Neural cell (in vitro differentiated cells): Measurements from ENCODE around the gene ARMH3.

Experiments used
- CTCF ChIP-seq: fragments of 450-650 bp; IDR thresholded peaks from 2 replicates; pipeline ENCODE4 v1.5.1; 2014; ENCODE audit warnings: antibody characterized with exemption, mild to moderate bottlenecking, moderate library complexity; ENCODE audit not compliant: poor library complexity, severe bottlenecking
- EP300 ChIP-seq: fragments of 450-650 bp; conservative IDR thresholded peaks from 2 replicates; pipeline ENCODE4 v1.6.1; 2014; ENCODE audit warnings: antibody characterized with exemption, mild to moderate bottlenecking, moderate library complexity; ENCODE audit not compliant: poor library complexity, severe bottlenecking
- EZH2 ChIP-seq: fragments of 200-600, 300-800 bp; shearing (Covaris generic), sonication (generic); IDR thresholded peaks from 2 replicates; pipeline ENCODE4 v1.6.1; 2014; ENCODE audit warnings: antibody characterized with exemption, low read length, borderline replicate concordance, mild to moderate bottlenecking; ENCODE audit not compliant: insufficient read depth, poor library complexity, severe bottlenecking
- MXI1 ChIP-seq: fragments of 450-650 bp; conservative IDR thresholded peaks from 2 replicates; pipeline ENCODE4 v1.6.1; 2014; ENCODE audit warnings: antibody characterized with exemption, mild to moderate bottlenecking; ENCODE audit not compliant: poor library complexity, severe bottlenecking
- POLR2AphosphoS5 ChIP-seq: IDR thresholded peaks from 2 replicates; pipeline ENCODE4 v1.6.1; 2012
- RAD21 ChIP-seq: fragments of 450-650 bp; conservative IDR thresholded peaks from 2 replicates; pipeline ENCODE4 v1.6.1; 2014; ENCODE audit warnings: antibody characterized with exemption, mild to moderate bottlenecking, moderate library complexity
- REST ChIP-seq: IDR thresholded peaks from 2 replicates; pipeline ENCODE4 v1.6.1; 2012; ENCODE audit warnings: borderline replicate concordance
- SMC3 ChIP-seq: fragments of 450-650 bp; conservative IDR thresholded peaks from 2 replicates; pipeline ENCODE4 v1.6.1; 2014; ENCODE audit warnings: antibody characterized with exemption, mild to moderate bottlenecking, moderate library complexity; ENCODE audit not compliant: poor library complexity
- TAF1 ChIP-seq: IDR thresholded peaks from 2 replicates; pipeline ENCODE4 v1.6.1; 2012; ENCODE audit warnings: low read depth

- TF ChIP-seq CTCF: no peak
- peak; percentile 66 for TF ChIP-seq EP300
- peak; percentile 71 for TF ChIP-seq MXI1
- TF ChIP-seq POLR2AphosphoS5: peak; percentile 91
- TF ChIP-seq EZH2: no peak
- TF ChIP-seq TAF1: no peak
- no peak for TF ChIP-seq SMC3
- TF ChIP-seq REST: no peak
- no peak for TF ChIP-seq RAD21
These were observed at the start of gene ARMH3 for GRCh38 chr10:102055647-102056419.
